Uterus (tissue), 2 donors: ENCODE results near the gene STXBP5L.

ENCODE experiments used
- POLR2A ChIP-seq, 2 donors: fragments of 450-650 bp; IDR thresholded peaks; one replicate each; pipeline ENCODE4 v1.6.1; 2016; ENCODE audit warnings: antibody characterized with exemption in 2 of 2, mild to moderate bottlenecking in 1 of 2, moderate library complexity in 1 of 2
- TF ChIP-seq, protein P1 (sequence below), 4 experiments: fragments of 200-600 bp in 2 of 4; fragments of 450-650 bp in 2 of 4; sonication (generic) in 2 of 4; IDR thresholded peaks; one replicate each; pipeline ENCODE4 v1.5.1; 2016 to 2019; ENCODE audit warnings: antibody characterized with exemption in 4 of 4, mild to moderate bottlenecking in 2 of 4, moderate library complexity in 1 of 4

DNA sequence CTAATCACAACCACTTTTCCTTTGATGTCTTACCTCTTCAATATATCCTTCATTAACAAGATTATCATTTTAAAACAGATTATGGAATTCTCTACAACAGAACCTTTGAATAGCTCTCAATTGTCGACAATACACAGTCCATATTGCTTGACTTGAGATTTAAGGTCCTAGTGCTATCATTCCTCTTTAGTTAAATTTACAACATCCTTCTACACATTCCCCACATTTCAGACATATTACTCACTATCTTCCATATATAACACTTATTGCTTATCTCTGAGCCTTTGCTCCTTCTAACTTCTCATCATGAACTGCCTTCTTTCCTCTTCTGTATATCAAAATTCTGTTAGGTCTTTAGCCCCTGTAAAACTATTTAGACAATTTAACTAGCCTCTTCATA is 247.0 kb downstream of the STXBP5L start:
- TF ChIP-seq, protein P1, sequence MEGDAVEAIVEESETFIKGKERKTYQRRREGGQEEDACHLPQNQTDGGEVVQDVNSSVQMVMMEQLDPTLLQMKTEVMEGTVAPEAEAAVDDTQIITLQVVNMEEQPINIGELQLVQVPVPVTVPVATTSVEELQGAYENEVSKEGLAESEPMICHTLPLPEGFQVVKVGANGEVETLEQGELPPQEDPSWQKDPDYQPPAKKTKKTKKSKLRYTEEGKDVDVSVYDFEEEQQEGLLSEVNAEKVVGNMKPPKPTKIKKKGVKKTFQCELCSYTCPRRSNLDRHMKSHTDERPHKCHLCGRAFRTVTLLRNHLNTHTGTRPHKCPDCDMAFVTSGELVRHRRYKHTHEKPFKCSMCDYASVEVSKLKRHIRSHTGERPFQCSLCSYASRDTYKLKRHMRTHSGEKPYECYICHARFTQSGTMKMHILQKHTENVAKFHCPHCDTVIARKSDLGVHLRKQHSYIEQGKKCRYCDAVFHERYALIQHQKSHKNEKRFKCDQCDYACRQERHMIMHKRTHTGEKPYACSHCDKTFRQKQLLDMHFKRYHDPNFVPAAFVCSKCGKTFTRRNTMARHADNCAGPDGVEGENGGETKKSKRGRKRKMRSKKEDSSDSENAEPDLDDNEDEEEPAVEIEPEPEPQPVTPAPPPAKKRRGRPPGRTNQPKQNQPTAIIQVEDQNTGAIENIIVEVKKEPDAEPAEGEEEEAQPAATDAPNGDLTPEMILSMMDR (IDR thresholded peaks at IDR 0.05): no peak
- no peak for TF ChIP-seq POLR2A (IDR thresholded peaks at IDR 0.05)
